RWPE2 (cell line): ENCODE data around the gene DOLK.
"Not testable (repeated sequence)": the region's sequence is repeated elsewhere in the genome, so short reads cannot be mapped to it uniquely, and the experiment has no call there.

Experiments
- ATAC-seq: fragments of 200-7000 bp; cut with Tn5 transposase; 3 replicates; pipeline ENCODE4 v1.9.1; 2021; ENCODE audit warnings: low read depth
- DNase-seq: peaks from one replicate; pipeline ENCODE4 v3.0.0-alpha.2; 2020; ENCODE audit warnings: low spot score
- H3K27ac ChIP-seq: fragments of 450-650 bp; 2 replicates; pipeline ENCODE4 v1.5.1; 2017; ENCODE audit warnings: mild to moderate bottlenecking; ENCODE audit not compliant: poor library complexity, severe bottlenecking
- H3K27me3 ChIP-seq: fragments of 250-450 bp; sonication (Bioruptor Pico); 2 replicates; pipeline ENCODE4 v1.5.1; 2021; ENCODE audit warnings: mild to moderate bottlenecking, moderate library complexity; ENCODE audit not compliant: insufficient read depth, poor library complexity, severe bottlenecking
- H3K36me3 ChIP-seq: fragments of 250-450 bp; sonication (Bioruptor Pico); 2 replicates; pipeline ENCODE4 v1.5.1; 2020; ENCODE audit warnings: low read depth, mild to moderate bottlenecking, moderate library complexity
- H3K4me1 ChIP-seq: fragments of 250-450 bp; sonication (Bioruptor Pico); 2 replicates; pipeline ENCODE4 v1.5.1; 2021; ENCODE audit warnings: mild to moderate bottlenecking, moderate library complexity; ENCODE audit not compliant: insufficient read depth, poor library complexity, severe bottlenecking
- H3K4me3 ChIP-seq: fragments of 250-450 bp; sonication (Bioruptor Pico); 2 replicates; pipeline ENCODE4 v1.5.1; 2021; ENCODE audit warnings: mild to moderate bottlenecking, moderate library complexity; ENCODE audit not compliant: severe bottlenecking
- H3K9me3 ChIP-seq: fragments of 250-450 bp; sonication (Bioruptor Pico); 2 replicates; pipeline ENCODE4 v1.5.1; 2021; ENCODE audit warnings: mild to moderate bottlenecking, moderate library complexity; ENCODE audit not compliant: severe bottlenecking
- TF ChIP-seq, protein P1 (sequence below): fragments of 450-650 bp; IDR thresholded peaks from one replicate; pipeline ENCODE4 v1.5.1; 2017; ENCODE audit warnings: mild to moderate bottlenecking, moderate library complexity; ENCODE audit not compliant: poor library complexity, severe bottlenecking

Gene DOLK

DNA sequence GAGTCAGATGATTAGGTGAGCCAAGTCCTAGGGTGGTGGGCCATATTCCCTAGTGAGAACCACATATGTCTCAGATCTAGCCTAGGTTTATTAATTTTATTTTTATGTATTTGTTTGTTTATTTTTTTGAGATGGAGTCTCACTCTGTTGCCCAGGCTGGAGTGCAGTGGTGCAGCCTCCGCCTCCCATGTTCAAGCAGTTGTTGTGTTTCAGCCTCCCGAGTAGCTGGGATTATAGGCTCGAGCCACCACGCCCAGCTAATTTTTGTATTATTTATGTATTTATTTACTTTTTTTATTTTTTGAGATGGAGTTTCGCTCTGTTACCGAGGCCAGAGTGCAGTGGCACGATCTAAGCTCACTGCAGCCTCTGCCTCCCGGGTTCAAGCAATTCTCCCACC is 36.1 kb upstream of the DOLK start:
- ATAC-seq, result no peak
- Histone ChIP-seq H3K9me3 (no peaks in the 10 kb centered on the region), H3K27me3 (no peaks in the 10 kb centered on the region), H3K36me3 (peaks cover 99% of the 10 kb centered on the region), H3K4me1 (no peaks in the 10 kb centered on the region), H3K4me3 (no peak overlapping the region), H3K27ac (no peak overlapping the region)
- no peak for DNase-seq
- TF ChIP-seq, protein P1, sequence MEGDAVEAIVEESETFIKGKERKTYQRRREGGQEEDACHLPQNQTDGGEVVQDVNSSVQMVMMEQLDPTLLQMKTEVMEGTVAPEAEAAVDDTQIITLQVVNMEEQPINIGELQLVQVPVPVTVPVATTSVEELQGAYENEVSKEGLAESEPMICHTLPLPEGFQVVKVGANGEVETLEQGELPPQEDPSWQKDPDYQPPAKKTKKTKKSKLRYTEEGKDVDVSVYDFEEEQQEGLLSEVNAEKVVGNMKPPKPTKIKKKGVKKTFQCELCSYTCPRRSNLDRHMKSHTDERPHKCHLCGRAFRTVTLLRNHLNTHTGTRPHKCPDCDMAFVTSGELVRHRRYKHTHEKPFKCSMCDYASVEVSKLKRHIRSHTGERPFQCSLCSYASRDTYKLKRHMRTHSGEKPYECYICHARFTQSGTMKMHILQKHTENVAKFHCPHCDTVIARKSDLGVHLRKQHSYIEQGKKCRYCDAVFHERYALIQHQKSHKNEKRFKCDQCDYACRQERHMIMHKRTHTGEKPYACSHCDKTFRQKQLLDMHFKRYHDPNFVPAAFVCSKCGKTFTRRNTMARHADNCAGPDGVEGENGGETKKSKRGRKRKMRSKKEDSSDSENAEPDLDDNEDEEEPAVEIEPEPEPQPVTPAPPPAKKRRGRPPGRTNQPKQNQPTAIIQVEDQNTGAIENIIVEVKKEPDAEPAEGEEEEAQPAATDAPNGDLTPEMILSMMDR, result no peak

DNA sequence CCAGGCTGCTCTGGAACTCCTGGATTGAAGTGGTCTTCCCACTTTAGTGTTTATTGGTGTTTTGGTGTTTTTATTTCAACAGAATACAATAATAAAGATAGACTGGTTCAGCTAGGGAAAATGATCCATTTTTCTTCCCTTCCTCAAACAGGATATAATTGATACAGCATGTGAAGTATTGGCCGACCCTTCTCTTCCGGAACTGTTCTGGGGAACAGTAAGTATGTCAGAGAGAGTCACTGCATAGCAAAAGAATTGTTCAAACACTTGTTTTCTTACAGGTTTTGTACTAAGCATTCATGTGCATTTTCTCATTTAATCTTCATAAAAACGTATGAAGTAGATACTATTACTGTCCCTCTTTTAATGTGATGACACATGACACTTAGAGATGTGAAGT is 31.7 kb upstream of the DOLK start:
- H3K9me3 ChIP-seq, result no peaks in the 10 kb centered on the region
- DNase-seq (no peak), ATAC-seq (no peak)
- no peaks in the 10 kb centered on the region for H3K27me3 ChIP-seq
- no peak overlapping the region for H3K4me3 ChIP-seq
- no peaks in the 10 kb centered on the region for H3K4me1 ChIP-seq
- no peak overlapping the region for H3K27ac ChIP-seq
- H3K36me3 ChIP-seq, result peaks cover 91% of the 10 kb centered on the region
- TF ChIP-seq, protein P1, result no peak

DNA sequence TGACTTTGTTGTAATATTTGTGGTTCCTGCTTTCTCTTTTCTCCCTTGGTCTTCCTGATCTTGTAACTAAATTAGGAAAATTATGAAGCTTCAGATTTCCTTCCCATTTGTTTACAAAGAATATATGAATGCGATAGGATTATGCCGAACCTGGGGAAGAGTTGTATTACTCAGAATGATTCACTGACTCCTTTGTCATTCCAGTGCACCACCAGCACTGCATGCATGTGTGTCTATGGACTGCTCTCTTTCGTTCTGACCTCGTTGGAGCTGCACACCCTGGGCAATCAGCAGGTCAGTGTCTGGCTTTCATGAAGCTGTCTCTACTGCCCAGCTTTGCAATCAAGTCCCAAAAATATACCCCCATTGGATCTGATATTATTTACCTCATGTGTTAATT is 25.6 kb upstream of the DOLK start:
- no peaks in the 10 kb centered on the region for H3K27me3 ChIP-seq
- H3K36me3 ChIP-seq, result peaks cover 91% of the 10 kb centered on the region
- no peaks in the 10 kb centered on the region for H3K9me3 ChIP-seq
- H3K27ac ChIP-seq, result no peak overlapping the region
- DNase-seq (no peak), ATAC-seq (peak; percentile 93)
- TF ChIP-seq, protein P1, result no peak
- H3K4me3 ChIP-seq, result no peak overlapping the region
- H3K4me1 ChIP-seq, result no peaks in the 10 kb centered on the region

DNA sequence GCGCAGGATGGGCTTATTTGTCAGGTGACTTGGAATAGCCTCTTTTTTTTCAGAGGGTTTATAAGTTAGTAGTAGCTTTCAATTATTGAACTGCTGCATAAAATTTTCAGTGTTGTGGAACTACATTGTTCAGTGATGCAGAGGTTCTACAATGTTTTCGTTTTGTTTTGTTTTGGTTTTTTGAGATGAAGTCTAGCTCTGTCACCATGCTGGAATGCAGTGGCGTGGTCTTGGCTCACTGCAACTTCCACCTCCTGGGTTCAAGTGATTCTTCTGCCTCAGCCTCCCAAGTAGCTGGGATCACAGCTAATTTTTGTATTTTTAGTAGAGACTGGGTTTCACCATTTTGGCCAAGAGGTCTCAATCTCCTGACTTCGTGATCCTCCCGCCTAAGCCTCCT is 22.1 kb upstream of the DOLK start:
- Histone ChIP-seq H3K4me3 (no peak overlapping the region), H3K4me1 (no peaks in the 10 kb centered on the region), H3K27ac (no peak overlapping the region), H3K9me3 (no peaks in the 10 kb centered on the region), H3K27me3 (no peaks in the 10 kb centered on the region), H3K36me3 (peaks cover 79% of the 10 kb centered on the region)
- TF ChIP-seq, protein P1, result no peak
- DNase-seq (no peak), ATAC-seq (no peak)

DNA sequence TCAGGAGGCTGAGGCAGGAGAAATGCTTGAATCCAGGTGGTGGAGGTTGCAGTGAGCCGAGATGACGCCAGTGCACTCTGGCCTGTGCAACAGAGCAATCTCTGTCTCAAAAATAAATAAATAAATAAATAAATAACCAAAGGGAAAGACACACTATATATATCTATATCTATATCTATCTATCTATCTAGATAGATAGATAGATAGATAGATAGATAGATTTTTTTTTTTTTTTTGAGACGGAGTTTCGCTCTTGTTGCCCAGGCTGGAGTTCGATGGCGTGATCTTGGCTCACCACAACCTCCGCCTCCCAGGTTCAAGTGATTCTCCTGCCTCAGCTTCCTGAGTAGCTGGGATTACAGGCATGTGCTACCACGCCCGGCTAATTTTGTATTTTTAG is 14.0 kb upstream of the DOLK start:
- H3K36me3 ChIP-seq, result peaks cover 80% of the 10 kb centered on the region
- H3K4me1 ChIP-seq, H3K4me3 ChIP-seq, H3K27ac ChIP-seq, H3K27me3 ChIP-seq, H3K9me3 ChIP-seq, DNase-seq, ATAC-seq: not testable (repeated sequence)
